ENCODE data around the gene PTPRN2. TPM values are rescaled to one million over a fixed set of nuclear protein-coding genes. Genes with fewer than 3 reads are reported as not detected.
"Not testable (repeated sequence)": the region's sequence is repeated elsewhere in the genome, so short reads cannot be mapped to it uniquely, and the experiment has no call there.

Gene PTPRN2
- total and polyA plus RNA-seq, 2 of the 8 experiments (the other 6 are each of a cell fraction or from before 2014, with no cell fraction given): 2.6 to 4.5 TPM

- H3K36me3 ChIP-seq (ENCODE audit: control insufficient read depth in 2 of 4, insufficient read depth in 4 of 4, low read length in 3 of 4); H3K23ac ChIP-seq (ENCODE audit: insufficient read length); H2BK15ac ChIP-seq (ENCODE audit: low read length); H2AFZ ChIP-seq (ENCODE audit: low read length); DNase-seq (ENCODE audit: low read depth in 1 of 2, low spot score in 2 of 2); H4K20me1 ChIP-seq (replicated peaks in 1 of 2; ENCODE audit: control insufficient read depth in 1 of 2, insufficient read depth in 2 of 2, low read length in 2 of 2); H3K4ac ChIP-seq (replicated peaks; ENCODE audit: insufficient read length, low read depth, low read length); H2AK5ac ChIP-seq (ENCODE audit: low read depth, low read length); H2BK20ac ChIP-seq (ENCODE audit: low read length); H3K23me2 ChIP-seq (ENCODE audit: low read depth, low read length); H3K27ac ChIP-seq (ENCODE audit: low read depth, low read length); H3K4me2 ChIP-seq (ENCODE audit: insufficient read depth in 1 of 2, low read depth in 2 of 2, low read length in 2 of 2); H3K4me1 ChIP-seq (replicated peaks in 1 of 4; ENCODE audit: control insufficient read depth in 3 of 4, insufficient read depth in 4 of 4, low read length in 3 of 4); H2BK120ac ChIP-seq (replicated peaks; ENCODE audit: low read depth, low read length); H4K91ac ChIP-seq (replicated peaks; ENCODE audit: insufficient read length, low read length); H3K14ac ChIP-seq (ENCODE audit: insufficient read length); POLR2A ChIA-PET (ENCODE audit: partially characterized antibody); H3K79me1 ChIP-seq (ENCODE audit: low read depth, low read length); H3K79me2 ChIP-seq (ENCODE audit: control insufficient read depth in 1 of 2, insufficient read depth in 2 of 2, low read length in 2 of 2); H3K56ac ChIP-seq (replicated peaks; ENCODE audit: insufficient read length, low read depth, low read length); H3K9me3 ChIP-seq (ENCODE audit: insufficient read depth in 2 of 2, low read depth in 1 of 2, low read length in 1 of 2); H3K9ac ChIP-seq (replicated peaks in 1 of 4; ENCODE audit: extremely low read depth in 1 of 4, low read depth in 3 of 4, low read length in 3 of 4); H4K8ac ChIP-seq (ENCODE audit: extremely low read depth, insufficient read depth, low read length); H3K4me3 ChIP-seq (ENCODE audit: extremely low read depth in 1 of 4, insufficient read depth in 2 of 4, low read depth in 3 of 4, low read length in 4 of 4); H3K27me3 ChIP-seq (replicated peaks in 1 of 4; ENCODE audit: control insufficient read depth in 3 of 4, extremely low read depth in 1 of 4, insufficient read depth in 3 of 4, low read length in 3 of 4); H4K5ac ChIP-seq (ENCODE audit: insufficient read length, low read depth, low read length); H3K18ac ChIP-seq (ENCODE audit: extremely low read depth, low read length); FAIRE-seq; H2BK12ac ChIP-seq (ENCODE audit: low read depth, low read length); H2BK5ac ChIP-seq (ENCODE audit: low read depth, low read length): not testable (repeated sequence)
- CTCF ChIA-PET (ENCODE audit: partially characterized antibody): interaction anchor here (0.7 to 2.5 kb wide), 2 partner anchors 15 to 110 kb away, joined by 3 to 10 read pairs; no protein-coding TSS in a partner anchor
- WGBS, 2 experiments (ENCODE audit: extremely low coverage in 1 of 2, insufficient coverage in 1 of 2, insufficient read length in 1 of 2, insufficient replicate concordance in 2 of 2, low coverage in 1 of 2, low lambda C conversion rate in 2 of 2, missing lambda C conversion rate in 1 of 2): 80% methylated on average over 3 of the region's 3 CpGs; no CpG with 5 or more reads in 1 of the 2 experiments
Observed at GRCh38 chr7:157489870-157490269, 1097.8 kb downstream of the PTPRN2 start.

MicroRNA genes within 50 kb of the gene (microRNA counts, 767-probe panel; counts per million panel counts)
- microRNA hsa-miR-595: 879 counts per million, percentile 95 among the panel's probes with 10 or more counts

Small RNA genes within 50 kb of the gene (microRNA-seq; reads per million reads assigned to microRNA genes)
- gene MIR153-2 (ENCODE audit: borderline microRNAs expressed in 2 of 2, borderline number of aligned reads in 2 of 2, borderline replicate concordance in 1 of 2) (0 to 0.81 reads per million in 2 experiments), gene MIR5707 (ENCODE audit: borderline microRNAs expressed in 2 of 2, borderline number of aligned reads in 2 of 2, borderline replicate concordance in 1 of 2) (0 reads per million in 2 experiments), gene MIR595 (ENCODE audit: borderline microRNAs expressed in 2 of 2, borderline number of aligned reads in 2 of 2, borderline replicate concordance in 1 of 2) (0 reads per million in 2 experiments)

Small RNA genes within 50 kb of the gene (small RNA-seq; reads per million reads assigned to genes)
- gene MIR153-2 (ENCODE audit: insufficient read depth): 0.51 reads per million
- gene MIR5707 (ENCODE audit: insufficient read depth): not detected
- not detected for gene MIR595 (ENCODE audit: insufficient read depth)
- not detected for gene THAP5P1 (ENCODE audit: insufficient read depth)

Other genes with a start within 250 kb of the PTPRN2 start
- 119 and 125 TPM in 2 replicates for gene NCAPG2, start 117.0 kb upstream of the PTPRN2 start, total RNA-seq (2021; fragmentation: NEBNext Ultra II Directional; extraction: Animal tissue kit (Norgen Biotek cat#: 25700))
- 49.9 and 50.1 TPM in 2 replicates for gene NCAPG2, start 117.0 kb upstream of the PTPRN2 start, polyA plus RNA-seq (2011; rRNA removed)
- 36.5 and 37.5 TPM in 2 replicates for gene ESYT2, start 241.7 kb upstream of the PTPRN2 start, total RNA-seq (2021; fragmentation: NEBNext Ultra II Directional; extraction: Animal tissue kit (Norgen Biotek cat#: 25700))
- gene ESYT2, start 241.7 kb upstream of the PTPRN2 start, polyA plus RNA-seq (2011; rRNA removed): 19.3 and 27.0 TPM in 2 replicates

Data from H1 (cell line).